DLD1 (cell line): ENCODE measurements around the gene FLT4.

ENCODE experiments used
- in situ Hi-C: cut with HindIII; loops from 2 replicates; pipeline ENCODE4 v1.10.0; 2017; ENCODE audit warnings: low sequenced_read_pairs

FLT4 gene

DNA sequence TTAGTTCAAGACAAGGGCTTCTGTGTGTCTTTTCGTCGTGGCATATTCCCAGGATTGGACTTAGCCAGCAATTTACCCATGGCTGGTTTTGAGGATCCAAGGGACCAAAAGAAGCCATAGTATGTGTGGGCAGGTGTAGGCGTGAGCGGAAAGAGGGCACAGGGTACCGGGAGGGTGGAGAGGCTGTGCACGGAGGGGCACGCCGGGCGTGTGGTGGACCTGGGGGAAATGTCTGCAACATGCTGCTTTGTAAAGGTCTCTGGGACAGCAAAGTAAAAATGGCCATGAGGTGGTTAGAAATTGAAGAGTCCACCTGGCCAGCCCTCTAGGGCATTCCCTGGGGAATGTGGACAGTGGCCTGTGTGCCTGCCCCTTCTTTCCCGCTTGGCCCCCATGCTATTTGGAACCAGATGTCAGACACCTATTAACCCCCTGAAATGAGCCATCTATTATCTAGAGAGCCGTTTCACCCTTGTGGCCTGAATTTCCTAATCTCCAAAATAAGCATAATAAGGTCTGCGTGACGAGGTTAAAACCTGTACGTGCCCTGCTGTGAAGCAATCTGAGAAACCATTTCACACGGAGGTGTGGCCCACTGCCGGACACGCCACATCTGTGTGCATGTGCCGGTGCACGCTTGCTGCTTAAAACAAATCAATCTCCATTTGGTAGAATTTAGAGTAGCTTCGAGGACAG is 5.1 kb downstream of the FLT4 start:
- in situ Hi-C loops: loop anchor here (10.0 kb wide), 1 partner anchor 51 kb away; no protein-coding TSS in a partner anchor

DNA sequence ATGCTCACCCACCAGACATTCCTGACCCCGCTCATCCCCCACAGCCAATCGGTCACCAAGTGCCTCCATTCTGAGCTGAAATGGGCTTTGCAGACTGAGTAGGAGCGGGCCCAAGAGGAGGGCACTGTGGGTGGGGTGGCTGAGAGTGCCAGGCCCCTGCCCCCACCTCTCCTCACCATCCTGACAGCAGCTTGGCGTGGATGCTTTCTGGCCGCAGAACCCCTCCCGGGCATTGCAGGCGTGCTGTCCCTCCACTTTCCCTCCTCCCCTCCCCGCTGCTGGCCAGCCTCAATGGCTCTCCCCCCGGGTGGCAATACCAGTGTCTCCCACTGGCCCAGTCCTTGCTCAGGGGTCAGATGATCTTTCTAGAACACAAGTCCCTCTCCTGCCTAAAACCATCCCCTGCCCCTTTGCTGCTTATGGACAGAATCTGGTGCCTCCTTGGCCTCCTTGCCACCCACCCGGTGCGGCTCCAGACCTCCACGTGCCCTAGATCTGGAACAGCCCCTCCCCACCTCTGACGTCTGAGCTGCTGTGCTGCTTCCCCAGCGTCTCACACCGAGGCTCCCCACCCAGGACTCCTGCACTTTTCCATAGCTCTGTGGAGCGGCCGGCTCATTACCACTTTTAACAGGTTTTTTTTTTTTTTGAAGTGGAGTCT is 6.1 kb downstream of the FLT4 start:
- in situ Hi-C loops: loop anchor here (10.0 kb wide), 1 partner anchor 51 kb away; no protein-coding TSS in a partner anchor

DNA sequence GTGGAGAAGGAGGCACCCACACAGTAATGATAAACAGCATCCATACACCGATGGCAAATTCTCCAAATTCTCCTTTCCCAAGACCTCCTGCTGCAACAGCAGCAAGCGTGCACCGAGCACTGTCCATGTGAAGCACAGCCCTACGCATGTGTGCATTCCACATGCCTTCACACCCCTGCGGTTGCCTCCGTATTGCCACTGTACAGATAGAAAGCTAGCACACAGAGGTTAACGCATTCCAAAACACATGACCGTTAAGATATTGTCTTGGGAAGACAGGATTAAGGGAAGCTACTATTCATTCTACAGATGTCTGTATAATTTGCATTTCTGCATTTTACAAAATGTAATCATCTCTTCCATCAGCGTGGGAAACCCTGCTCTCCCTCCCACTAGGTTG is 6.6 kb downstream of the FLT4 start:
- in situ Hi-C loops: loop anchor here (10.0 kb wide), 1 partner anchor 52 kb away; no protein-coding TSS in a partner anchor

DNA sequence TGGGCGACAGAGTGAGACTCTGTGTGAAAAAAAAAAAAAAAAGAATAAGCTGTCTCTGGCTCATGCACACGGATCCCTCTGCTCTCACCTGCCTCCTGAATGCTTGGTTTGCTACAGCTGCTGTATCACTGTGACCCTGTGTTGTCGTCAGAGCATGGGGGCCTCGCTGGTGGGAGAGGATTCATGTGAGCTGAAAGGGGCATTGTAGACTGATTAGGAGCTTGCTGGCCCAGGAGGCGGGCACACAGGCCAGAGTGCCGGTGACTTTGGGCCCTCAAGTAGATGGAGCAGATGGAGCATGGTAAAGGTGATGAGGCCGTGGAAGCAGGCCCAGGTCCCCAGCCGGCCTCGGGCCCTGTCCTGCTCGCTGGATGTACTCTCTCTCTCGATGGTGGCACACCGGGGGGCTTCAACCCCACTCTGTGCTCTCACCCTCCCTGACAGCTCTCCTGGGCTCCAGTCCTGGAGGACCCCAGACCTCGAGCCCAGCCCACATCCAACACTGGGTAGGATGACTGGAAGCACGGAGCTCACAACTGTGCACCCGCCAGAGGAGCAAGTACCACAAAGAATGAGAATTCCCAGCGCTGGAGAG is 7.1 kb downstream of the FLT4 start:
- in situ Hi-C loops: loop anchor here (10.0 kb wide), 1 partner anchor 53 kb away; no protein-coding TSS in a partner anchor

DNA sequence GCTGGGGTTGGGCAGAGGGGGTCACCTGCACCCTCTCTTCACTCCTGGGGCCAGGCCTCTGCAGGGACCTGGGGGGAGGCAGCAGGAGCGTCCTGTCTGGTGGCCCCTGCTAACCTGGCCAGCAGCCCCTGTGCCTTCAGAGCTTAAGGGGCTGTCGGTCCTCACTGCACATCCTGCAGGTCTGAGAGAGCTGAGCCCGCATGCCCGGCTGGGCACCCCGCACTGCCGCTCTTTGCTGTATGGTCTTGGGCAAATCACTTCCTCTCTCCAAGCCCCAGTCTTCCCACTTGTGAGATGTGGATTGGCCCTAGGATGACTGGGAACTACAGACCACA is 7.9 kb downstream of the FLT4 start:
- in situ Hi-C loops: loop anchor here (10.0 kb wide), 1 partner anchor 53 kb away; no protein-coding TSS in a partner anchor

DNA sequence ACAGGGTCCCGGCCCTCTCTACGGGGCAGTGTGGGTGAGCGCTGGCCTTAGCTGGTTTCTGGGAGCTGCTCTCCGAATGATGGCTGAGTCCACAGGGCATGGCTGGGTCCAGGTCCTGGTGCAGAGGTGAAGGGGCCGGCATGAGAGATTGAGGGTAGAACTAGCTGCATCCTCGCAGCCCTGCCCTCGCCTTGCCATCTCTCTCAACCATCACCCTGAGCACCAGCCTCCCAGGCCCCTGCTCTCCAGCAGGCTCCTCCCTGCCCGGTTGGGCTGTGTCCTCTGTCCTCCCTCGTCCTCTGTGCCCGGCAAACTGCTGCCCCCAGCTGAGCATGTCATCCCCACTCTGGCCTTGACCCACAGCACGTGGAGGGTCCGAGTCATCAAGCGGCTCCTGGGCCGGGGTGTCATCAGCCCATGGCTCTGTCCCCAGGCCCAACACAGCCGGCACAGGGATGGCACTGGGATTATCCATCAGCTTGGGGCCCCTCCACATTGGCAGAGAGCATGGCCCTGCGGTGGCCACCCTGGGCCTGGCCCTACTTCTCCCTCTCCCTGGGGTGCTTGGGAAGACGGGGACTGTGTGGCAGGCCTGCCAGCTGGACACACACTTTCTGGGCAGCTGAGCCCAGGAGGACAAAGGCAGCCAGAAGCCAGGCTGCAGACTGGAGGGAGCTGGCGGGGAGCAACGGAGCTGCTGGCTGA is 8.4 kb downstream of the FLT4 start:
- in situ Hi-C loops: loop anchor here (10.0 kb wide), 1 partner anchor 54 kb away; no protein-coding TSS in a partner anchor

DNA sequence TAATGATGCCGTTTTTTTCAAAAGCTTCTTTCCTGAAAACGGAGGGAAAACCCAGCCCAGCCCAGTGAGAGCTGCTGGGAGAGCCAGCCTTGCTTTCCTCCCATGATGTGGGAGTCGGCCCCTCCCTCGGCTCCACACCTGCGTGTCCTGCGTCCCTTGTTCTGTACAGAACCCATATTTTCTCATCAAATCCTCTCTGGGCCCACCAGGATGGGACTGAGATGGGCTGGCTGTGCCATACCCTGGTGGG is 8.9 kb downstream of the FLT4 start:
- in situ Hi-C loops: loop anchor here (10.0 kb wide), 1 partner anchor 54 kb away; no protein-coding TSS in a partner anchor

DNA sequence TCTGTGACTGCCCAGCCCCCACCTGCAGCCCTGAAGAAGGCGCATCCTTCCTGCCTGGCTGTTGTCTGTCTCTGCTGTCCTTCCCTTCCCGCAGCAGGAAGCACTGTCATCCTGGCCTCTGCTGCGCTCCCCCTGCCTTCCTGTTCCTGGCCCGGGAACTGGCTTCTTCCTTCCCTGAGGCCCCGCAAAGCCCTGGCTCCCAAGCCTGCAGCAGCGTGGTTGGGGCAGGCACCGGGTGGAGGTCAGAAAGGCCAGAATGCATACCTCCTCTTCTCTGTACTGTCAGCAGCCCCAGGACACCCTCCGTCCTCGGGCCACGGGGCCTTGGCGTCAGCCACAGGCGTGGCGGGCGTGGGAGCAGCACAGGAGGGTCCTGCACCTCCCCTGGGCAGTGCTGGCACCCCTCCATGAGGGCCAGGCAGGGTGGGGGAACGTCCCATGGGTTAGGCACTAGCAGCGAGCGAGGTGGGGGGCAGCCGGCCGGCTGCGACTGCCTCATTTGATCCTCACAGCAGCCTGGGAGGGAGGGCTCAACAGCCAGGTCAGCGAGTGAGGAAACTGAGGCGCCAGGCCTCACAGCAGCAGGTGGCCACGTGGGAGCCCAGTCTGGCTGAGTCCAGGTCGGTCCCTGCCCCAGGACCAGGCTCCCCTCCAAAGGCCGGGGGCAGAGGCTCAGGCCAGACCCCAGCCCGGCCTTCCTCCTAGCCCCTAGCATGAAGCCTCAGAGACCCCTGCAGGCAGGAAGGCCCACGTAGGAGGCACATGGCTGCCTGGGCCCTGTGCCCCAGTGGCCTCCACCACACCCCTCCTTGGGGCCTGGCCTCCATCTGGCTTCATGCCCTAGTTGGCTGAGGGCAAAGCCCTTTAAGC is 9.4 kb downstream of the FLT4 start:
- in situ Hi-C loops: loop anchor here (10.0 kb wide), 1 partner anchor 55 kb away; no protein-coding TSS in a partner anchor

DNA sequence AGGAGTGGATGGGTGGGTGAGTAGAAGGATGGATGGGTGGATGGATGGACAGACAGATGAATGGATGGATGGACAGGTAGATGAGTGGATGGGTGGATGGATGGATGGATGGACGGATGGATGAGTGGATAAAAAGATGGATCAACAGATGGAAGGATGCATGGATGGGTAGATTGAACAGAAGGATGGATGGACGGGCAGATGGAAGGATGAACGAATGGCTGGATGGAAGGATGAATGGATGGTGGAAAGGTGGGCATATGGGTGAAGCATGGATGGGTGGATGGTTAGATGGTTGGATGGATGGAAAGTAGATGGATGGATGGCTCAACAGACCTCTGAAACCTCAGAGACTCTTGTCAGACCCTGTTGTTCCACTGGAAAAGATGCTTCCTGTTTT is 10.1 kb downstream of the FLT4 start:
- in situ Hi-C loops: no loop called here

DNA sequence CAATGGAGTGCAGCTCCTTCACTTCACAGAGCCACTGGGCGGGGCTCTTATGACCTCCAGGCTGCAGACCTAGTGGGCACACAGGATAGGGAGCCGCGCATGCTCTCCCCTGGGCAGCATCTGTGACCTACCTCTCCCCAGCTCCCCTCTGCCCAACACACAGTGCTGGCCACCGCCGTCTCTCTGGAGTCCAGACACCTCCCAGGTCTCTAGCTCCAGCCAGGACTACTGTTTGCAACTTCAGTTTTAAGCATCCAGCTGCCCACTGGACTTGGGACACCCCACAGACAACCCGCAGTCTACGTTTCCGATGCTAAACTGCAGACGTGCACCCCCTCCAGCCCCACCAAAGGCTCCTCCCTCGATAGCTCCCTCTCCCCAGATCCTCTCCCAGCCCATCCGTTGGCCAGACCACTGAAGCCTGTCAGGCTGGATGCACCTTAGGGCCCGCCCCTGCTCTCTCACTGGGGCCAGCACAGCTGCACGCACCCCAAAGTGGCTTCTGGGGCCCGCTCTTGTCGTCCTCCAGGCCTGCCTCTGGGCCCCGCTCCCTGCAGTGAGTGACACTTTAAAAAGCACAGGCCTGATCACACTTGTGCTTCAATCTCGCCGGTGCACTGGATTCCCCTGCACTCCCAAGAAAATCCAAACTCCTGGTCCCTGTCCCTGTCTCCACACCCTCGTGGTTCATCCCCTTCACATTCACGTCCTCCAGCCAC is 11.3 kb downstream of the FLT4 start:
- in situ Hi-C loops: no loop called here

DNA sequence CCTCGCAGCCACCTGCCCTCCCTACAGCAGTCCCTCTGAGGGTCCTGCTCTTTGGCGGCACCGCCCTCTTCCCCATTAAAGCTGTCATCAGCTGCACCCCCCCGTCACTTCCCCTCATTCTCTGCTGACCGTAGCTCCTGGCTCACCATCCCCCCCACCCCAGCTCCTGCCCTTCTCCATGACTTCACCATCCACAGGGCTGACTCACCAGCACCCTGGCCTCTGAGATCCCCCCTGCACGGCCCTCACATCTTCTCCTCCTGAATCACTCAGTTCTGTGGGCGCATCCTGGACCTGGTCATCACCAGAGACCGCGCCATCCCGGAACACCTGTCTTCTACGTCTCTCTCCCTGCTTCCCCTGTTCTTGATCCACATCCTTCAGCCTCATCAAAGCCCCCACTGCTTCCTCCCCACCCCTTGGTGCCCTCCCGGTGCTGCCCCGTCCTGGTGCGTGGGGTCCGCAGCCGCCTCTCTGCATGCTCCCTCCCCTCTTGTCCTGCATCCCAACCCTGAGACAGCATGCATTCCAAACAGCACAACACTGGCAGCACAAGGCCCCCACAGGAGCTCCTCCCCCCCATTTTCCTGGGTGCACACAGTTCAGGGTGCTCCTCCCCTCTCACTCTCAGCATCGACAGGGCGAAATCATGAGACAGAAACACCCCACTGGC is 12.9 kb downstream of the FLT4 start:
- in situ Hi-C loops: no loop called here

DNA sequence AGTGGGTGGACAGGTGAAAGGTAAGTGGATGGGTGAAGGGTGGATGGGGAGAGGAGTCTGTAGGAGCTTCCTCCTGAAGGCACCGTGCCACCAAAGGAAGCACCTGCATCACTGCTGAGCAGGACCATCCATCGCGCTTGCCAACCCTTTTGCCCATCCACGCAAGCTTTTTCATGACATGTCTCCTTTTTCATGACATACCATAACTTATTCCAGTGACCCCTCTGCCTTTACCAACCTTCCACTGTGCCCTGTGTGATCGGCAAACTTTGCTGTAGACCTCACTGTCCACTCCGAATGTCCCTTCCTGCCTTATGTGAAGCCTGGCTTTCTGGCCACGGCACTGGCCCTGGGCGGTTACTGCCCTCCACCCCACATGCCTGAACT is 13.4 kb downstream of the FLT4 start:
- in situ Hi-C loops: no loop called here

DNA sequence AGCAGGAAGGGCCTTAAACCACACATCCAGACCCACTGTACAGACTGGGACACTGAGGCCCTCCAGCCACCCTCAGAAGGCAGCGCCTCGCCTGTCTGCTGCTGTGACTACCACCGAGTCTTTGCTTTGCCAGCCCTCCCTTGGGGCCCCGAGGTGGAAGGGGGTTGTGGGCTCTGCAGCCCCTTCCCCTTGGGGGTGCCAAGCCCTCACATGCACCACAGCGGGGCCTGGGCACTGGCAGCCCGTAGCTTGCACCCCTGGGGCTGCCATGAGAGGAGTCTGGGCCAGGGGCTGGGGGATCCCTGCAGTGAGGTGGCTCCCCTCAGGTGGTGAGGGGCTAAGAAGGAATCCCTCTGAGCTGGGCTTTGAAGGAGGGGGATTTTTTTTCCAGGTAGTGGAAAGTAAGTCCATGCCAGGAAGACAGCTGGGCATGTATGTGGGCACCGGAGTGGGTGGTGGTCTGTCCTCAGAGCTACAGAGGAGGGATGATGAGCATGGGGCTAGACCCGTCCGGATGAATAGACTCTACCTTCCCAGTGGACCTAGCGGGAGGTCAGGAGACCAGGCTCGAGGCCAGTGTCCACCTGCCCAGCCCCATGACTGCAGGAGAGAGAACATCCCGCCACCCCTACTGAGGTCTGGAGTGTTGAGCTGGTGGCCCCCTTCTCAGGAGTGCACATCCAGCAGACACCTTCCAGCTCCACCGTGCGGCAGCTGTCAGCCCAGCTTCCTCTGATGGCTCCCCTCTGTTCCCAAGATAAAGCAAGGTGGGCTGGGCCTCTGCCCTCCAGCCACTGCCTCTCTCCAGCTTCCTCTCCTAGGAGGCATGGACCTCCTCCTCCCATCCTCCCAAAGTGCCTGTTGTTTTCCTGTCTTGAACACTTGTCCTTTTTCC is 15.9 kb downstream of the FLT4 start:
- in situ Hi-C loops: no loop called here

DNA sequence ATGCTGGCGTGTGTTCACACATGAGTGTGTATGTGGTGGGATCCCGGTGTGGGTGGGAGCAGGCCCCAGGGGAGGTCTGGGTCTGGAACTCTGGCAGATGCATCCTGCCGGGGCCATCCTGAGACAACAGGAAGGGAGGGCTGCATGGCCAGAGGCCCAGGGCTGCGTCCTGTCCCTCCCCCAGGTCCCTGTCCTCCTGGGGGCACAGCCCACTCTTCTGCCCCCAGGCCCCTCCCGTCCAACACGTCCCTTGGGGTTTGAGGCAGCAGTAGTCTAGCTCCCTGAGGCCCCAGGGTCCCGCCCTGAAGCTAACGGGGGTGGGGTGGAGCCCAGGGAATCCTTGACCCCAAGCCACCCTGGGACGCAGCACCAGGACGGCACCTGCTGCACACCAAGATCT is 16.6 kb downstream of the FLT4 start:
- in situ Hi-C loops: no loop called here

DNA sequence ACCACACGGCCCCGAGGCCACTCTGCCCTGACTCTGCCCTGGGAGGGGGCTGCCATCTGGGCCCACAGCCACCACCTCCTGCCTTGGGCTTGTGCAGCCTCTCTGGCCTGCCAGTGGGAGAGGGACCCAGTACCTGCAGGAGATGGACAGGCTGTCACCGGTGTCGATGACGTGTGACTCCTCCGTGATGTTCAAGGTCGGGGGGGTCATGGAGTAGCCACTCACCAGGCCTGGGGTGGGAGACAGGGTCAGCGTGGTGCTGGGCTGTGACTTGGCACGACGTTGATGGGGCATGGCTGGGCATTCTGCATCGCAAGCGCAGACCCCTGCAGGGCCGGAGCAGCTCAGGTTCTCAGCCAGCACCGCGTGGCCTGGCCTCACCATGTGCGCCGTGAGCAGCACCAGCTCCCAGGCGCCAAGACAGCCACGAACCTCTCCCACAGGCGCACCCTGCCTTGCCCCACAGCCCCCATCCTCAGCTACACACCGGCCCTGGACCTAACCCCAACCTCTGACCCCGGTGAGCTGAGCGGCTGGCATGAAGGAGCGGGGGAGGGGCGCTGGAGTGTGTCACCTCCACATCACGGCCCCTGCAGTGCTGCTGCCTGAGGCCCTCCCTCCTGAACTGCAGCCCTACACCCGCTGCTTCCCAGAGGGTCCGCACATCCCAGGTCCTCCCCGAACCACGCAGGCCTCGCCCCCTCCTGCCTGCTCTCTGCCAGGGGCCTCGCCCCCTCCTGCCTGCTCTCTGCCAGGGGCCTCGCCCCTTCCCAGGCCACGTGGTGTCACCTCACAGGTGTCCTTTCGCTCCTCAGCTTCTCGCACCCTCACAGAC is 17.6 kb downstream of the FLT4 start:
- in situ Hi-C loops: no loop called here

DNA sequence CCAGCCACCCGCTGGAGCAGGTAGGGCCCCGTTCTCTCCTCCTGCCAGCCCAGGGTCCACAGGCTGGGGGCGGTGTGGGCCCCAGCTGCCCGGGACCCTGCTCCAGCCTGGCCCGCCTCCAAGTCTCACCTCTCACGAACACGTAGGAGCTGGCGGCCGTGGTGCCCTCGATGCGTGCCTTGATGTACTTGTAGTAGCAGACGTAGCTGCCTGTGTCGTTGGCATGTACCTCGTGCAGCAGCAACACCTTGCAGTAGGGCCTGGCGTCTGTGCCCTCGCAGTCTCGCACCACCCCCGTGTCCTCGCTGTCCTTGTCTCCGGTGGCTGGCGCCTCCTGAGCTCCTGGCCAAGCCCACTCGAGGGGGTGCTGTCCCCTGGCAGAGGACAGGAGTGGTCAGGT is 19.0 kb downstream of the FLT4 start:
- in situ Hi-C loops: no loop called here

DNA sequence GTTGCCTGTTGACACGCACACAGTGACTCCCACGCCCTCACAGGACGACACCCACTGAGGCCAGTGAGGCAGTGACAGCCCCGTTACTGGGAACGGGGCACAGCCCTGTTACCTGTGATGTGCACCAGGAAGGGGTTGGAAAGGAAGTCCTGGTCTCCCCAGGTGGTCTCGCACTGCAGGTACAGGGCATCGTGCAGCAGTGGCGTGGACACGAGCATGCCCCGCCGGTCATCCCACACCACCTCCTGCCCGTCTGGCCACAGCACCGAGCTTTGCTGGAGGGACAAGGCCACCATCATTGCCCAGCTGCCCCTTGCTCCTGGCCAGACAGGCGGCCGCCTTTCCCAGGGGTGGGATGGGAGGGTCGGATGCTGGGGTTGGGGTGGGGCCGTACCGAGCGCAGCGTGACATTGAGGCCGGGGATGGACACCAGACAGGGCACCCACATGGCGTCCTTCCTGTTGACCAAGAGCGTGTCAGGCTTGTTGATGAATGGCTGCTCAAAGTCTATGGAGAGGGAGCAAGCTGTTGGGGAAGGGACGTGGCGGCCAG is 19.5 kb downstream of the FLT4 start:
- in situ Hi-C loops: no loop called here
